GM18858 (cell line): ENCODE measurements around the gene ACSBG1.

Experiments used
- ATAC-seq: cut with Tn5 transposase; IDR thresholded peaks from one replicate; pipeline ENCODE4 v1.9.1; 2021; ENCODE audit not compliant: unreplicated experiment

ACSBG1 gene, protein sequence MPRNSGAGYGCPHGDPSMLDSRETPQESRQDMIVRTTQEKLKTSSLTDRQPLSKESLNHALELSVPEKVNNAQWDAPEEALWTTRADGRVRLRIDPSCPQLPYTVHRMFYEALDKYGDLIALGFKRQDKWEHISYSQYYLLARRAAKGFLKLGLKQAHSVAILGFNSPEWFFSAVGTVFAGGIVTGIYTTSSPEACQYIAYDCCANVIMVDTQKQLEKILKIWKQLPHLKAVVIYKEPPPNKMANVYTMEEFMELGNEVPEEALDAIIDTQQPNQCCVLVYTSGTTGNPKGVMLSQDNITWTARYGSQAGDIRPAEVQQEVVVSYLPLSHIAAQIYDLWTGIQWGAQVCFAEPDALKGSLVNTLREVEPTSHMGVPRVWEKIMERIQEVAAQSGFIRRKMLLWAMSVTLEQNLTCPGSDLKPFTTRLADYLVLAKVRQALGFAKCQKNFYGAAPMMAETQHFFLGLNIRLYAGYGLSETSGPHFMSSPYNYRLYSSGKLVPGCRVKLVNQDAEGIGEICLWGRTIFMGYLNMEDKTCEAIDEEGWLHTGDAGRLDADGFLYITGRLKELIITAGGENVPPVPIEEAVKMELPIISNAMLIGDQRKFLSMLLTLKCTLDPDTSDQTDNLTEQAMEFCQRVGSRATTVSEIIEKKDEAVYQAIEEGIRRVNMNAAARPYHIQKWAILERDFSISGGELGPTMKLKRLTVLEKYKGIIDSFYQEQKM

DNA sequence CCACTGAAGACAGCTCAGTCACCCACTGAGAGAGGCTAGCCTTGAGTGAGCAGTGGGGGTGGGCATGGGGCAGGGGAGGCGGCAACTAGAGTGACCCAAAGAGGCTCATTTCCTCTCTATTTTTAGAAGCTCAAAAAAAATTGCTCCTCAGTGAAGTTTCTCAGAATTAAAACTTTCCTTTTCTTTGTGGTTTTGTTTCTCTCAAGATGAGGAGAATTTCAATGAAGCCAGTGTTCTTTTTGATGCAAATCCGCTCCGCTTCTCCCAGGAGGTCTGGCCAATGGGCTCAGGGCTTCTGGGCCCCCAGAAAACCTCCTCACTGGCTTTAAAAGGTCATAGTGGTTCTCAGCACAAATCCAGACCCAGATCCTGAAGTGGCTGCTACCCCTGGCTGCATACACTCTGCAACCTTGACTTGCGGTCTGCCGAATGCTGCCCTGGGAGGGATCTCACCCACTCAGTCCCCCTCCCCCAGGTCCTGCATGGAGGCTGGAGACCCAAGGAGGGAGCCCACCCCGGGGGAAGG is at the start of gene ACSBG1:
TSS of gene ACSBG1 (minus strand) at position 51 of the 526 bp plus-strand sequence. CDS start 64 bp downstream, outside the sequence.
- ATAC-seq = no peak

- no peak for ATAC-seq
Measured at GRCh38 chr15:78282324-78282723, 48.0 kb upstream of the ACSBG1 start.

- no peak for ATAC-seq
Measured at GRCh38 chr15:78280319-78281072, 46.1 kb upstream of the ACSBG1 start.

DNA sequence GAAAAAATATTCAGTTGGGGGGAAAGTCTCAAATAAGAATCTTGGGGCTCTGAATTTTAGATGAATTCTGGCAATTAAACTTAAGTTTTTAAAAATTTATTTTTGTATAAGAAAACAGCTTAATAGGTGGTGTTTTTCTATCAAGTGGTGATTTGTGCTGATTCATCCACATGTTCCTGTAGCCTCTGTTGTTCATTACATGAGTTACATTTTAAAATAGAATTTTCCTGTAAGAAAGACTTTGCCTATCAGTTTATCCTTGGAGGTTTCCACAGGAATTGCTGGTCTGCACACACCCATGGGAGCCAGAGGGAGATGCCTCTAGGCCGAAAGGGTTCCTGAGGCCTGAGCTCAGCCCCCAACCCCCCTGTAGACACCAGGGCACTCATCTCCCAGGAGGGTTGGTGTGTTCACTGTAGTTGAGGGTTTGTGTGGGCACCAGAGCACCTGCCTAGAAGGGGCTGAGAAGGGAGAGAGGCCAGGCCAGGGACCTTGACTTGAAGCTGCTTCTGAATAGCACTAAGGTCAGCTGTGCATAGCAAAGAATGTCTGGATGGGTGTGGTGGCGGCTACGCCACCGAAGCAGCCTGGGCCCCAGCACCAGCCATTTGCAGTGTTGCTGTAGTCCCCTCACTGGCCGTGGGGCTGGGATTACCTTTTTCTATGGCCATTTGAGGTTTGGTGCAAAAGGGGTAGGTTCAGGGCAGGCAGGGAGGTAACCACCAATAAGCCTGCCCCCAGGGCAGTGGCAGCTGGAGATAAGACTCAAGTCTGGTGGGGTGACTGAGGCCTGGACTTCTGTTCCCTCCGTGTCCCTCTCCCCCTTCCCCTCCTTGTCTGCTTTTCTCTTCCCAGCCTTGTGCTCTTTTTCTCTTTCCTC is 41.9 kb upstream of the ACSBG1 start:
- ATAC-seq = no peak

DNA sequence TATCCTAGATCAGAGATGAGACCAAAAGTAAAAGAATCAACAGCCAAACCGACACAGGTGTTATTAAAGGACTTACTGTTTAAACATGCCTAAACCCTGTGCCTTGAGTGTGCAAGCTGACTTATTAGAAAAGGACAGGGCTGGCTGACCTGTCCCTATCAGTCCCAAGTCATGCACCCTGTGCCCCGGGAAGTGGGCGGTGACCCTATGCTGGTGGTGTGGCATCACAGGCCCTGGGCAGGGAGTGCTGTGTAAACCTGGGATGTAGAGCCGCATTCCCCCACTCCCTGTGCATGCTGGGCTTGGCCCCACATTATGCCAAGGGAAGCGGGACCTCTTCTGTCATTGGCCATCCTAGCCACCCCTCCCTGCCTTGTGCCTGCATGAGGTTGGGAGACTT is 40.6 kb upstream of the ACSBG1 start:
- no peak for ATAC-seq

DNA sequence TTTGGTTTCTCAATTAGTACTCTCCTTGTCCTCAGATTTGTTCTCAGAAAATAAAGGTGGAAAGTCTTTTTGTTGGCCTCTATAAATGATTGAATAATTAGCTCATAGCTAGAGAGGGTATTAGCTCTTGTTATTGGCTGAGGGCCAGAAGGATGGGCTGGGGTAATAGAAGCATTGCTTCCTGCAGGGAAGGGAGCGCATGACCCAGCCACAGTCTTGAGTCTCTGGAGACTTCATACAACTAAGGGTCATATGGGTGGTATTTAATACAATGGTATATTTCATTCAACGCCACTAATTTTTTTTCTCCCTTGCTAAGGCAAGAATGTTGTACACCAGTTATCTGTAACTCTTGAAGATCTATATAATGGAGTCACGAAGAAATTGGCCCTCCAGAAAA is 38.4 kb upstream of the ACSBG1 start:
- no peak for ATAC-seq

DNA sequence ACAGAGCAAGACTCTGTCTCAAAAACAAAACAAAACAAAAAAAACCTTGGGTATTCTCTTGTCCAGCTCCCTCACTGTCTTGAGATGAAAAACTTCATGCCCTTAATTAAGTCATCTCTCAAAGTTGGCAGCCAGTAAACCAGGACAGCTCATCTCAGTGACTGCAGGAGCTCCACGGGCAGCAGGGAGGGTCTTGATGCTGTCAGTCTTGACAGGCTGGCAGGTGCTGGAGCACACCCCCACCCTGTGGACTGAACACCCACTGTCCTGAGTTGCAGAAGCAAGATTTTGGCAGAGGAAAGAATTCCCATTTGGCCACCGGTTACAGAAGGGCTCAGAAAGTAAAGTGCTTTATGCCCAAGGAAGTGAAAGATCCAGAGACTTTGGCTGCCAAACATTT is 38.0 kb upstream of the ACSBG1 start:
- ATAC-seq = no peak

- no peak for ATAC-seq
Measured at GRCh38 chr15:78266806-78267205, 32.4 kb upstream of the ACSBG1 start.

- ATAC-seq = no peak
Measured at GRCh38 chr15:78266229-78266628, 31.9 kb upstream of the ACSBG1 start.

DNA sequence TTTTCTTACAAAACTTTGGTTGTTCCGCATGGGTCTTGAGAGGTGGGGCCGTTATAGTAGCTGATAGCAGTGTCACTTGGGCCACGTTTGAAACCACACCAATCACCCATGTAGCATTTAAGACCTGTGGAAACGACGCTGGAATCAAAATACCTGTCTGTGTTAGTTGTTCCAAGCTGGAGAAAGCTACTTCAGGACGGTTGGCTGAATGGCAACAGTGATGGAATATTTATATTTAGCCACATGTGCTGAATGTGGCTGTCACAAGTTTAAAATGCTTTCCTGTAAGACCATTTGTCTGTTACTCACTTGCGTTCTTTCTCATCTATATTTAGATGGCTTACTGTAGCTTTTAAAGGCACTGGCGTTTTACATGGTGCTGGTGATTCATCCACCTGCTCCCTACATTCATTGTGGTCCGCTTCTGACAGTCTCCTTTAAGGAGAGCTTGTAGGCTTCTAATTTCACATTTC is 31.4 kb upstream of the ACSBG1 start:
- no peak for ATAC-seq

GRCh38 chr15:78265137-78265460 is 30.7 kb upstream of the ACSBG1 start:
- ATAC-seq = no peak

DNA sequence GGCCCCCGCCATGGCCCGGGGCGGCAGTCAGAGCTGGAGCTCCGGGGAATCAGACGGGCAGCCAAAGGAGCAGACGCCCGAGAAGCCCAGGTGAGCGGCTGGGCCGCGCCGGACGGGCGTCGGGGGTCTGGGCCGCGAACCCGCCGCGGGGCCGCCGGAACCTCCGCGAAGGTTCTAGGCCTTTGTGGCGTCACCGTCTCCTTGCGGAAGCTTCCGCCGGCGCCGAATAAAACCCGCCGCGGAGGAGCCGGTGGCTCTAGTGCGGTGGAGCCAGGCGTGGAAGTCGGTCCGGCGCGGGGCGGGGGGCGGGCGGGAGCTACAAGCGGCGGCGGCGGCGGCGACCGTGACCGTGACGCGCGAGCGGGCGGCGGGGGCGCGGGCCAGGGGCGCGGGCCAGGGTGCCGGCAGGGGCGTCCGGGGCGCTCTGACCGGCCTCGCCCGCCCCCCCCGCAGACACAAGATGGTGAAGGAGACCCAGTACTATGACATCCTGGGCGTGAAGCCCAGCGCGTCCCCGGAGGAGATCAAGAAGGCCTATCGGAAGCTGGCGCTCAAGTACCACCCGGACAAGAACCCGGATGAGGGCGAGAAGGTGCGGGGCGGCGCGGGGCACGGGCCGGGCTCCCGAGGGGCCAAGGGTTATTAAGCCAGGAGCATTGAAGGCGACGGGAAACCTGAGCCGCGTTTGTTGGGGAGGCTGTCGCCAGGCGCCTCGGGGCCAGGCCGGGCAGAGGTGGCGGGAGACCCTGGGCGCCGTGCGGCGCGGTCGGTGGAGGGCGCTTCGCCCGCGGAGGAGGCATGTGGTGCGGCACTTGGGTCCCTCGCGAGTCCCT is 30.2 kb upstream of the ACSBG1 start, which contains the start of gene DNAJA4:
TSS of gene DNAJA4 (plus strand) at position 259 of the 833 bp plus-strand sequence. CDS start at position 461, 202 bp downstream.
- no peak for ATAC-seq

DNA sequence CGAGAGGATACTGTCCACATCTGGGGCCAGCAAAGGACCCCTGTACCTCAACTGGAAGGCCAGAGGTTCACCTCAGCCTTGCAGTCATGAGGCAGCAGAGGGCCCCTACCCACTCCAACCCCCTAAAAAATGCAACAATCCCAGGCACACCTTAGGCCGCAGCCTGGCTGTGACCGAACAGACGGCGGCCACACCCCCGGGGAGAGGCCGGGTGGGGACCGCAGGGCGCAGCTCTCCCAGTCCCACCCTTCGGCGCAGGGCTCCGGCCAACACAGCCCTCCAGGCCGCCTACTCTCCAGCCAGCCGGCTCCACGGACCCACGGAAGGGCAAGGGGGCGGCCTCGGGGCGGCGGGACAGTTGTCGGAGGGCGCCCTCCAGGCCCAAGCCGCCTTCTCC is 29.5 kb upstream of the ACSBG1 start:
- ATAC-seq = no peak

GRCh38 chr15:78263351-78263781 is 29.0 kb upstream of the ACSBG1 start:
- ATAC-seq = no peak

DNA sequence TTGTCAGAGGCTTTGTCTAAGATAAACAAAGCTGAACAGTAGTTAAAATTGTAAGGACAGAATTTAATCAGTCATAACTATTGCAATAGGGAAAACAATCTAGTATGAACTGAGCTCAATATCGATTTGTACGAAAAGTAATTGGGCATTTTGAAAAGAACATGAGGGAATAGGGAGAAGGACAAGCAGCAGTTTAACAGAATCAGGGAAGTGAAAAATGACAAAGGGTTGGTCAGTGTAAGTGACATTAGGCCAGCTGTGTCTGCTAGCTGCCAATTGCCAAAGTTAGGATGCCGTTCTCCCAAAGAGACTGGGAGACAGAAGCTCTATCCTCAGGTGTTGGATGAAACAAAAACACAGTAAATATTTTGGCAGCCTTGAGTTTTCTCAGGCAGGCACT is 26.7 kb upstream of the ACSBG1 start:
- no peak for ATAC-seq

DNA sequence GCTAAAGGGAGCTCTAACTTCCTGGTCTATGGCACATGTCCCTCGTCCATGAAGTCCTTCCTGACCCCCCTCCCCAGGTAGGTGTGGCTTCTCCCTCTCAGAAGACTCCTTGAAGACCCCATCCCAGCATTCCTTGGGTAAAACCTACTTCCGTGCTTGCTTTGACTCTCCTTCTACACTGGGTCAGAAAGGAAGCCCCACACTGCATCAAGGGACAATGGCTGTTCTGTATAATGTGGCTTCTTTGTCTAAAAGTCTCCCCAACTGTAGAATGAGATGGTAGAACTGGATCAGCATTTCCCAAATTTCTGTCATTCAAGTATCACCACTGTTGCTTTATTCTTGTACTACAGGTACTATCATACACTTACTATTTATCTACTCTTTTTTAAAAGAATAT is 26.1 kb upstream of the ACSBG1 start:
- ATAC-seq = no peak

DNA sequence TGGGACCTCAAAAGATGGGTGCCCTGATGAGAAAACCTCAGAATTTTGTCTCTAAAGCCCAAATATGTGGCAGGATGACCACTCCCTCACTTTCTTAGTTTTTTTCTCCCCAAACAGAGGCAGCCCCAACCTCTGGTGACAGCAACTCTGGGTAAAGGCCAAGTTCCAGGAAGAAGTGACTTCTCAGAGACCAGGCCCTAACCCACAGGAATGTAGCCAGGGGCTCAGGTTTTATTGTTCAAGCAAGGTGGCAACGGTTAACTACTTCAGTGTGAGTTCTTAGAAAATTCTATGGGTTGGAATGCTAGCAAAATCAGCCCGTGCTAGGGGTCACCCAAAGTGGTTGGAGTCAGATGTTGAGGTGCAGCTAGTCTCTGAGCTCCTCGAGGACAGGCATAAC is 24.9 kb upstream of the ACSBG1 start:
- ATAC-seq = no peak

DNA sequence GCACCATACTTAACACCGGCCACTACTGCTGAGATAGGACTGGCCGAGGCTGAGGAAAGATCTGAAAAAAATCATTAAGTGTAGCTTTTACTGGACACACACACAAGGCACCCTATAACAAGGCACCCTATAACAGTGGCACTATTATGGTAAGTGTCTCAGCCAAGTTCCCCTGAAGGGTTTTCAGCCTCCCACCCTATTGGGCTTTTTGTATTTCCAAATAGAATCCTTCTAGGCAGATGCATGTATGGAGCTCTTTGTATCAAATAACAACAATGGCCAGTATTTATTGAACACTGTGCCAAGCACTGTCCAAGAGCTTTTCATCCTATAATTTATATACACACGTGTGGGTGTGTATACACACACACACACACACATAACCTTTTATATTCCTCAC is 23.3 kb upstream of the ACSBG1 start:
- ATAC-seq = no peak

DNA sequence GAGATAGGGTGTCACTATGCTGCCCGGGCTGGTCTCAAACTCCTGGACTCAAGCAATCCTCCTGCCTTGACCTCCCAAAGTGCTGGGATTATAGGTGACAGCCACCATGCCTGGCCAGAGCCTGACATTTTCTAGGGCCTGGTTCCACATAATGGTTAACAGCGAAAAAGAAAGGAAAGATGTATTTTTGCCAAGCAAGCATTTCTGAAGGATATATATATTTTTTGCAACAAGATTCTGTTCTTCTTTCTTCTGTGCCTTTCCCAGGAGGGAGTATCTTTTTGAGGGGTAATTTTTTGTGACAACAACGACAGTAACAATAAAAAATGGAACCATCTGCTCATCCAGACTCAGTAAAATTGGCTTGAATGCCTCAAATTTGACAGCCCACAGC is 21.7 kb upstream of the ACSBG1 start:
- no peak for ATAC-seq
